HG02884 (cell line): ENCODE measurements around the gene MYCBP2.

Experiments used
- ATAC-seq: cut with Tn5 transposase; IDR thresholded peaks from one replicate; pipeline ENCODE4 v1.9.1; 2021; ENCODE audit warnings: mild to moderate bottlenecking, moderate library complexity; ENCODE audit not compliant: unreplicated experiment

The MYCBP2 gene

GRCh38 chr13:77105051-77105450 is 221.8 kb downstream of the MYCBP2 start:
- no peak for ATAC-seq

- no peak for ATAC-seq
These were observed 227.5 kb downstream of the MYCBP2 start for GRCh38 chr13:77099415-77099814.

DNA sequence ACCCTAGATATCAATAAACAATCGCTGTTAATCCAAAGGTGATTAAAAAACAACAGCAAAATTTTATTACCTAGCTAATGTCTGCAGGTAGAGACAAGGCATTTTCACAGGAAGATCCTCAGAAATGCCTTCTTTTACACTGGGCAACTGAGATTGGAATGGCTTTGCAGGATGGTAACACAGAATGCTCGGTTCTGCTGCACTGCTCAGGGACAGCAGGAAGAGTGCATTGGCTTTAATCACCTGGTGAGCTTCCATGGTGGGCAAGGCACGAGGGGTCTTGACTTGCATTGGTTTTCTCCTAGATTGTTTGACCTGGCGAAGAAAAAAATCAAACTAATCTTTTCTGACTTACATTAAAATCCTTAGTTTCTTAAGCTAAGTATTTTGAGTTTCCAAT is 231.6 kb downstream of the MYCBP2 start:
- ATAC-seq, result no peak

DNA sequence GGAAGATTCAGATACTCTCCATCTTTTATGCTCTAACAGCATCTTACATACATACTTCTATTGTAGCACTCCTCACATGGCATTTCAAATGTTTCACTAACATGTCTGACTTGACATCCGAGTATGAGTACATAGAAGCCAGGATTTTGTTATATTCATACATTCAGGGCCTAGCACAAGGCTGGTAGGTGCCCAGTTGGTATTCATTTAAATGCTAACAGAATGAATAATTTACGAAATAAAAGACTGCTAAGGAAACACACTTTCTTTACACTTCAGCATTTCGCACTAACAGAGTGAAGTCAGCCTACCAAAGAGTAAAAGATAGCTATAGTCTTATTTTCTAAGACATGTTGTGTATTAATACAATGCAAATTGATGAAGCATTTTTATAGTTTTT is 232.1 kb downstream of the MYCBP2 start:
- no peak for ATAC-seq

- no peak for ATAC-seq
These were observed 233.2 kb downstream of the MYCBP2 start for GRCh38 chr13:77093735-77094134.

DNA sequence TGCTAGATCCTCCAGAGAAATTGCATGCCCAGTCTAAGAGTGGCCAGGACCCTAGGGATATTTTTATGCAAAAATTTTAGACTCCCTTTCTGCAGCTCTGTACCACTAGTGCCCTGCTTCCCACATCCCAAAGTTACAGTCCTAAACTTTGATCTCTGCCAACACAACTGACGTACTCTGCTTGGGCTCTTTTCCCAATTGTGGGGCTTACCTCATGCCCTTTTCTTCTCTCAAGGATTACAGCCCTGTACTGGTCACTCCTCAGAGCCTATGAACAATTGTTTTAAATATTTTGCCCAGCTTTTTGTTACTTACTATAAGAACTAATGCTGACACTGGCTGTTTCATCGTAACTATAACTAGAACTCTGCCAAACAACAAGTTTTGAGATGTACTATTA is 242.1 kb downstream of the MYCBP2 start:
- ATAC-seq, result no peak

DNA sequence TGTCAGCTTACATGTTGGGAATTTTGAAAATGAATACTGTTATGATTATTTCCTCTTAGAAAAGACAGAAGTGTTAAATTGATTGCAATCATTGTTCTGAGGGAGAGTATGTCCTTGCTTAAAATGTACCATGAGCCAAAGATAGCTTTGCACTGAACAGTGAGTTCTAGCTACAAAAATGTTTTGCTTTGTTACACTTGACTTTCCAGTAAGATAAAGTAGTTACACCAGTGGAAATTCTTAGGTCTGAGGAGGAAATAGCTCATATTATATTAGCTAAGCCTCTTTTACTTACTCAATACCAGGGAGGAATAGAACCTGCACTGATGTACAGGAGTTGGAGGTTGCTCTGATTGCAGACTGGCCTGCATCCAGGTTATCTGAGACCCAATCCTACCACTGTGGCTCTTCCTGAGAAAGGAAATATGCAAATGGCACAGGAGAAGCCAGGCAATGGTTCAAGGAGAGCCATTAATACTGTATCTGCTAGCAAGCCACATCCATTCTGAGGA is 246.9 kb downstream of the MYCBP2 start:
- ATAC-seq, result no peak

- no peak for ATAC-seq
These were observed 259.4 kb downstream of the MYCBP2 start for GRCh38 chr13:77067519-77067918.

DNA sequence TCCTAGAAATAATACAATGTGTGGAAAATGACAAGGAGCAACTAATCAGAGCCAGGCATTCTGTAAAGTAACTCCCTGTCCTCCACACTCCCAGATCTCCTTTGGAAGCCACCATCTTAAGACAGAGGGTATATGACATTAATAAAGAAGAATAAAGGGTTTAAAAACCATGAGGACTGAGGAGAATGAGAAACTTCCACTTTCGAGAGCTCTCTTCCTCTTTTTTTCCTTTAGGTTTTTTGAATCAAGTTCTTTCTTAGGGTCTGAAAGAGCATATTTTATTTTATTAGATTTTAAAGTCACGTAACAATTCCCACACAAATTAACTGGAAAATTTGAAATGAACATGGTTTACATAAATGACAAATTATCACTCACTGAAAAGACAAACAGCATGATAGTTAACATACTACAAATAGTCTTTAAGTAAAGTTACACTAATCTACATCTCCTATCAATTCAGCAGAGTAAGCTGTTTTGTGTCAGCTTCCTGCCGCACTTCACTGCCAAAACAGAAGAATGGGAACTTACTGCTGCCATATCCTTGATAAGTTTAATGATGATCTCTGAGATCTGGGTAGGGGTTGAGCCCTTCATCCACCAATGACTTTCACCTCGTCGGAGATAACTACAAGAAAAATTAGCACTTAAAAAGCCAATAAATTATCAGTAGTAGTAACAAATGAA is 261.3 kb downstream of the MYCBP2 start:
- ATAC-seq, result no peak

DNA sequence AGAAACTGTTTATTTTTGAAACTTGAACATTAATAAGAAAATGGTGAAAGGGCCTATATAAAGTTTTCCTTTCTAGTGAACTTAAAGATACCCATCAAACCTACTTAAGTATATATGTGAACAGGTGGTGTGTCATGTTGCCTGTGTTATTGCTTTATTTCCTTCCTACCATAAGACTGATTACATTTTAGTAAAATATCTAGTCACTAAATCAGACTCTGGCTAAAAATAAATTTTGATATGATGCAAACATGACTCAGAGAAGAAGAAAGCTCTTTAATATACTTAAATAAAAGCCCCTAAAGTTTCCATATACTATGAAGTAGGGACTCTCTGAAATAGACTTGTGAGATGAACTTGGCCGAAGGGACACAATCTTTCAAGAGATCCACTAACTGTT is 264.8 kb downstream of the MYCBP2 start:
- ATAC-seq, result no peak

DNA sequence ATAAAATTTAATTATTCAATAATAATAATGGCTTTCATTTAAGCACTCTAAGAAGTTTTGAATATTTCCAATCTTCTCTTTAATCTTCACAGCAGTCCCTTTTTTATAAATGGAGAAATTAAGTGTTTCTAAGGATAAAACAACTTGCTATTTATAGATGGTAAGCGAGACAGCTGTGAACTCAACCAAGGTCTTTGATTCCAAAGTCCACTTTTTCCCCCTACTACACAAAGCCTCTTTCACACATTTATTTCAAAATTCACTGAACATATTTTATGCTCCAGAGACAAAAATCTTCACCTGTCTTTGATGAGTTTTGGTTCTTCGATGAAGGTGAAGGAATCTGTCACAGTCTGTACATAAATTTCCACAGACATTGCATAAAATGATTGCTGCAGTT is 265.5 kb downstream of the MYCBP2 start:
- ATAC-seq, result no peak

GRCh38 chr13:77056886-77057285 is 270.0 kb downstream of the MYCBP2 start:
- no peak for ATAC-seq

DNA sequence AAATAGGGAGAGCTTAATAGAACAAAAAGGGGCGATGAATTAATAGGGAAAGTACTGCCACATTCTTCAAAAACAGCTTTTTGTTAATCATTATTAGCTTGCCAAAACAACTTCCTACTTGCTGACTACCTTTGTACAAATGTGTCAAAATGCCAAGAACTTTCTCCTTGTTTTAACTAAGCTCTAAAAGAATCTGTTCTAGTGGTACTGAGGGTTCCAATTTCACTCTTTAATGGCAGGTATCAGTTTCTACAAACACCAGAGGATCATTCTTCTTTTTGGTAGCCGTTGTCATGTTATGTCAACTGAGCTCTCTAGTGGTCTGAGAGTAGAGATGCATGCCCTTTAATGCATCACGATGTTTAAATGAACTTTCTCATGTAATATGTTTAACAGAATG is 270.5 kb downstream of the MYCBP2 start:
- no peak for ATAC-seq

DNA sequence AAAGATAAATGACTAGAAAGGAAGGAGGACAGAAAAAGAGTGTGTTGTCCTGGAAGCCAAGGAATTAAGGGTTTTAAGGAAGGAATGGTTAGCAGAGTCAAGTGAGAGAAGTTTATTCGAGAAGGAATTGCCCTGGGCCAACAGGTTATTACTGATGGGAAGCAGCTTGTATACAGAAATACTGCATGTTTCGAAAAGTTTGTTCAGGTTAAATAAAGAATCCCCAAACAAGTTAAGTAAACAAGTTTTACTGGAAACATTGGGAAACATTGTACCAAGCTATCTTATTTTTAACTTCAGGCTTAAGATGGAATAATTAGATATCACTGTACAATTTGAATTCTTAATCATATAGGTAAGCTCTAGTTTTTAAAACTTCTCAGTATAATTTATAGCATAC is 271.7 kb downstream of the MYCBP2 start:
- no peak for ATAC-seq

- no peak for ATAC-seq
These were observed 273.7 kb downstream of the MYCBP2 start for GRCh38 chr13:77053192-77053591.

DNA sequence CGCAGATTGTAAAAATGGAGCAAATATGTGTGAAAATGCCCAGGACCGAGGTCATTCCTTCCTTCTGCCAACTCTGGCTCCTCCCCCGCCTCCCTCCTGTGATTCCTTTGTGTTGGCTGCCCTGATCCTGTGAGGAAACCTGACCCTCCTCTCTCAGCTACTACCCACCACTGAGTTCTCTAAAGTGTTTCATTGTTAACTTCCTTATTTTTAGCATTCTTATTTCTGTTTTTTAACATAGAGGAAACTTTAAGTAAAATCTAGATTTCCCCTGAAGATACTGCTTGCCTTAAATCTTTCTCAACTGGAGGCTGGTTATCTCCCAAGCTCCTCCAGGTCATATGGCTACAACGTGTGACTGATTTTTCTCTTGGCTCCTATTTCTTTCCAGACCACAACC is 278.2 kb downstream of the MYCBP2 start:
- ATAC-seq, result no peak

GRCh38 chr13:77047649-77048343 is 279.1 kb downstream of the MYCBP2 start:
- no peak for ATAC-seq

- no peak for ATAC-seq
These were observed 284.2 kb downstream of the MYCBP2 start for GRCh38 chr13:77042566-77043177.

DNA sequence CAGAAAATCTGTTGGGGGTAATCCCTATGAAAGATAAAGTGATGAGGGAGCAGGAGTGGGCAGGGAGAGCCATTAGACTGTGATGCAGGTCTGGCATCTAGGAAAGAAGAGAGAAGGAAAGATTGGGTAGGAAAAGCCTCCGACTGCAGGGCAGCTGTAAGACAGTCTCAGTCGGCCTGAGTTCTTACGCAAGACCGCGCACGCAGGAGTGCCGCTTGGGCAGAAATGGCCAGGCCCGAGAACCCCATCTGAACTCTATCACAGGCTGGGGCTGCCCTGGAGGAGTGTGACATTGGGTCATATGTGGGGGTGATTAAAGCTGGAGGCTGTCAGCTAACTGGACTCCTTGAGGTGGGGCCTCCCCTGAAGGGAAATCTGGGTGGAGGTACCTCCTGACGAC is 286.1 kb downstream of the MYCBP2 start:
- no peak for ATAC-seq

- ATAC-seq, result no peak
These were observed 286.8 kb downstream of the MYCBP2 start for GRCh38 chr13:77040076-77040475.

- ATAC-seq, result no peak
These were observed 287.9 kb downstream of the MYCBP2 start for GRCh38 chr13:77038907-77039480.

DNA sequence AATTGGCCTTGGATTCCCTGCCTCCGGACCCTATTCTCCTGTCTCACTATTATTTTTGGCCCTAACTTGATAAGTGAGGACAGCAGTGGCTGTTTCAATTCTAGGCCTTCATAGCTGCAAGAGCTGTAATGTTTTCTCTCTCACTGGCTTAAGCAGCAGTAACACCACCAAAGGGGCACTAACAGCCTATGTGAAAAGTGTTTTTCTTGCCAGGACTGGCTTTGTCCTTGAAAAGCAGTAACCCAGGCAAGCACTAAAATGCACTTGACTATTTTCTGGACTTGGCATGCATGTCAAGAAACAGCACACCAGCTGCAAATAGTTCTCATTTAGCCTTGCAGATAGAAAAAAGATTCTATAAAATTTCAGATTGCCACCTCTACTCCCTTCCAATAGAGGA is 290.6 kb downstream of the MYCBP2 start:
- no peak for ATAC-seq
